Adipocyte (in vitro differentiated cells): Measurements from ENCODE around the gene ANKRD13C.

Source experiments
- DNase-seq: peaks from one replicate; pipeline ENCODE4 v3.0.0-alpha.2; 2015; ENCODE audit warnings: low read depth
- H3K27me3 ChIP-seq: replicated peaks from 2 replicates; pipeline ENCODE4 v1.7.0; 2013; ENCODE audit warnings: mild to moderate bottlenecking, low read length, moderate library complexity; ENCODE audit not compliant: control insufficient read depth, insufficient read depth
- H3K36me3 ChIP-seq: 2 replicates; pipeline ENCODE4 v1.7.0; 2013; ENCODE audit warnings: low read length, mild to moderate bottlenecking, moderate library complexity; ENCODE audit not compliant: control insufficient read depth, insufficient read depth, severe bottlenecking
- H3K4me1 ChIP-seq: 2 replicates; pipeline ENCODE4 v1.7.0; 2013; ENCODE audit warnings: mild to moderate bottlenecking, low read length, moderate library complexity; ENCODE audit not compliant: control insufficient read depth, insufficient read depth
- H3K4me3 ChIP-seq: 2 replicates; pipeline ENCODE4 v1.7.0; 2013; ENCODE audit warnings: mild to moderate bottlenecking, low read length, moderate library complexity
- H3K9ac ChIP-seq: 2 replicates; pipeline ENCODE4 v1.7.0; 2013; ENCODE audit warnings: mild to moderate bottlenecking, low read length, moderate library complexity
- H3K9me3 ChIP-seq: 2 replicates; pipeline ENCODE4 v1.7.0; 2013; ENCODE audit warnings: mild to moderate bottlenecking, low read length, moderate library complexity; ENCODE audit not compliant: control insufficient read depth

The ANKRD13C gene

GRCh38 chr1:70293186-70293843 is 61.2 kb downstream of the ANKRD13C start:
- H3K36me3 ChIP-seq, result peaks cover 69% of the 10 kb centered on the region
- H3K27me3 ChIP-seq, result no peaks in the 10 kb centered on the region
- no peaks in the 10 kb centered on the region for H3K9me3 ChIP-seq
- no peak overlapping the region for H3K4me3 ChIP-seq
- DNase-seq, result no peak
- peaks cover under 1% of the 10 kb centered on the region for H3K4me1 ChIP-seq
- no peak overlapping the region for H3K9ac ChIP-seq

GRCh38 chr1:70290218-70290617 is 64.3 kb downstream of the ANKRD13C start:
- no peak overlapping the region for H3K9ac ChIP-seq
- no peaks in the 10 kb centered on the region for H3K27me3 ChIP-seq
- peaks cover 60% of the 10 kb centered on the region for H3K36me3 ChIP-seq
- no peak overlapping the region for H3K4me3 ChIP-seq
- no peaks in the 10 kb centered on the region for H3K4me1 ChIP-seq
- H3K9me3 ChIP-seq, result no peaks in the 10 kb centered on the region
- DNase-seq, result peak; percentile 10

GRCh38 chr1:70288166-70288565 is 66.4 kb downstream of the ANKRD13C start:
- no peak for DNase-seq
- no peaks in the 10 kb centered on the region for H3K9me3 ChIP-seq
- no peak overlapping the region for H3K4me3 ChIP-seq
- H3K4me1 ChIP-seq, result no peaks in the 10 kb centered on the region
- no peak overlapping the region for H3K9ac ChIP-seq
- peaks cover 44% of the 10 kb centered on the region for H3K36me3 ChIP-seq
- no peaks in the 10 kb centered on the region for H3K27me3 ChIP-seq

GRCh38 chr1:70286453-70286852 is 68.1 kb downstream of the ANKRD13C start:
- Histone ChIP-seq H3K4me3 (no peak overlapping the region), H3K9me3 (no peaks in the 10 kb centered on the region), H3K27me3 (no peaks in the 10 kb centered on the region), H3K4me1 (no peaks in the 10 kb centered on the region), H3K36me3 (peaks cover 39% of the 10 kb centered on the region), H3K9ac (no peak overlapping the region)
- DNase-seq, result no peak

GRCh38 chr1:70284366-70284765 is 70.2 kb downstream of the ANKRD13C start:
- no peak for DNase-seq
- no peak overlapping the region for H3K9ac ChIP-seq
- H3K36me3 ChIP-seq, result peaks cover 35% of the 10 kb centered on the region
- no peaks in the 10 kb centered on the region for H3K9me3 ChIP-seq
- no peaks in the 10 kb centered on the region for H3K4me1 ChIP-seq
- no peaks in the 10 kb centered on the region for H3K27me3 ChIP-seq
- H3K4me3 ChIP-seq, result no peak overlapping the region

GRCh38 chr1:70278710-70279109 is 75.8 kb downstream of the ANKRD13C start:
- H3K9ac ChIP-seq, result no peak overlapping the region
- H3K36me3 ChIP-seq, result peaks cover 37% of the 10 kb centered on the region
- no peak overlapping the region for H3K4me3 ChIP-seq
- DNase-seq, result no peak
- no peaks in the 10 kb centered on the region for H3K4me1 ChIP-seq
- no peaks in the 10 kb centered on the region for H3K9me3 ChIP-seq
- no peaks in the 10 kb centered on the region for H3K27me3 ChIP-seq

GRCh38 chr1:70277875-70278274 is 76.6 kb downstream of the ANKRD13C start:
- no peak overlapping the region for H3K9ac ChIP-seq
- no peaks in the 10 kb centered on the region for H3K27me3 ChIP-seq
- no peaks in the 10 kb centered on the region for H3K4me1 ChIP-seq
- no peaks in the 10 kb centered on the region for H3K9me3 ChIP-seq
- DNase-seq, result no peak
- peaks cover 38% of the 10 kb centered on the region for H3K36me3 ChIP-seq
- H3K4me3 ChIP-seq, result no peak overlapping the region

- no peak overlapping the region for H3K4me3 ChIP-seq
- H3K27me3 ChIP-seq, result no peaks in the 10 kb centered on the region
- DNase-seq, result no peak
- H3K9me3 ChIP-seq, result peaks cover 15% of the 10 kb centered on the region
- no peaks in the 10 kb centered on the region for H3K4me1 ChIP-seq
- H3K36me3 ChIP-seq, result peaks cover 48% of the 10 kb centered on the region
- no peak overlapping the region for H3K9ac ChIP-seq
Measured at GRCh38 chr1:70265946-70266345, 88.6 kb downstream of the ANKRD13C start.

GRCh38 chr1:70264839-70265238 is 89.7 kb downstream of the ANKRD13C start:
- Histone ChIP-seq H3K4me3 (no peak overlapping the region), H3K4me1 (no peaks in the 10 kb centered on the region), H3K27me3 (no peaks in the 10 kb centered on the region), H3K9ac (no peak overlapping the region), H3K36me3 (peaks cover 40% of the 10 kb centered on the region), H3K9me3 (peaks cover 15% of the 10 kb centered on the region)
- no peak for DNase-seq

- no peak overlapping the region for H3K9ac ChIP-seq
- peaks cover 6% of the 10 kb centered on the region for H3K4me1 ChIP-seq
- peaks cover 21% of the 10 kb centered on the region for H3K36me3 ChIP-seq
- no peak for DNase-seq
- no peak overlapping the region for H3K4me3 ChIP-seq
- no peaks in the 10 kb centered on the region for H3K9me3 ChIP-seq
- H3K27me3 ChIP-seq, result no peaks in the 10 kb centered on the region
Measured at GRCh38 chr1:70256664-70257063, 97.9 kb downstream of the ANKRD13C start.

- Histone ChIP-seq H3K9me3 (no peaks in the 10 kb centered on the region), H3K36me3 (peaks cover 99% of the 10 kb centered on the region), H3K9ac (peak overlapping the region; percentile 53), H3K27me3 (no peaks in the 10 kb centered on the region), H3K4me1 (peaks cover 22% of the 10 kb centered on the region), H3K4me3 (no peak overlapping the region)
- no peak for DNase-seq
Measured at GRCh38 chr1:70248729-70249128, 105.8 kb downstream of the ANKRD13C start.

GRCh38 chr1:70247768-70248167 is 106.8 kb downstream of the ANKRD13C start:
- no peak for DNase-seq
- Histone ChIP-seq H3K36me3 (peaks cover 99% of the 10 kb centered on the region), H3K27me3 (no peaks in the 10 kb centered on the region), H3K4me3 (no peak overlapping the region), H3K9ac (no peak overlapping the region), H3K9me3 (no peaks in the 10 kb centered on the region), H3K4me1 (peaks cover 22% of the 10 kb centered on the region)
